Natural killer cell (primary cell): ENCODE data around the gene UROS. TPM values are rescaled to one million over a fixed set of nuclear protein-coding genes. Genes with fewer than 3 reads are reported as not detected.

Source experiments
- ATAC-seq, 3 donors: fragments of 150-1000 bp in 2 of 3; fragments of 200-7000 bp in 1 of 3; cut with Tn5 transposase; 1 replicate in 1 of 3; 2 replicates in 2 of 3; pipeline ENCODE4 v1.10.0; 2021; ENCODE audit warnings: mild to moderate bottlenecking in 2 of 3, moderate library complexity in 2 of 3
- DNase-seq, 2 donors: peaks; one replicate each; pipeline versions ENCODE4 v3.0.0 to v3.0.0-alpha.2; 2013 to 2021; ENCODE audit warnings: mixed read lengths in 1 of 2
- H3K27ac ChIP-seq: one replicate; pipeline ENCODE4 v1.5.1; 2013; ENCODE audit warnings: mild to moderate bottlenecking, low read length
- H3K27me3 ChIP-seq: one replicate; pipeline ENCODE4 v1.6.1; 2013; ENCODE audit warnings: low read length; ENCODE audit not compliant: control insufficient read depth, insufficient read depth
- H3K36me3 ChIP-seq: one replicate; pipeline ENCODE4 v1.6.1; 2013; ENCODE audit warnings: low read length; ENCODE audit not compliant: control insufficient read depth, insufficient read depth
- H3K4me1 ChIP-seq: one replicate; pipeline ENCODE4 v1.6.1; 2013; ENCODE audit warnings: low read length; ENCODE audit not compliant: control insufficient read depth, insufficient read depth
- H3K4me3 ChIP-seq: one replicate; pipeline ENCODE4 v1.5.1; 2013; ENCODE audit warnings: low read length
- H3K9me3 ChIP-seq: one replicate; pipeline ENCODE4 v1.6.1; 2013; ENCODE audit warnings: low read length; ENCODE audit not compliant: control insufficient read depth, insufficient read depth
- H3K27ac Mint-ChIP-seq, 2 donors: one replicate each; pipeline ENCODE4 v1.8.0; 2022; ENCODE audit warnings: mild to moderate bottlenecking in 2 of 2, mixed read lengths in 2 of 2, moderate library complexity in 1 of 2
- H3K27me3 Mint-ChIP-seq, 2 donors: one replicate each; pipeline ENCODE4 v1.8.0; 2022; ENCODE audit warnings: low read depth in 2 of 2, mixed read lengths in 2 of 2
- H3K36me3 Mint-ChIP-seq: one replicate; pipeline ENCODE4 v1.8.0; 2022; ENCODE audit warnings: mixed read lengths
- H3K4me1 Mint-ChIP-seq, 2 donors: one replicate each; pipeline ENCODE4 v1.8.0; 2022; ENCODE audit warnings: mixed read lengths in 2 of 2
- H3K4me3 Mint-ChIP-seq: one replicate; pipeline ENCODE4 v1.8.0; 2022; ENCODE audit warnings: mild to moderate bottlenecking, moderate library complexity, mixed read lengths
- H3K9me3 Mint-ChIP-seq, 2 donors: one replicate each; pipeline ENCODE4 v1.8.0; 2022; ENCODE audit warnings: mixed read lengths in 2 of 2
- WGBS: methylation state at CpG from one replicate; pipeline ENCODE4 v1.1.7; 2013; ENCODE audit warnings: missing lambda C conversion rate; ENCODE audit not compliant: insufficient coverage; 5-methylcytosine and 5-hydroxymethylcytosine counted together
- intact Hi-C: fragments of 100-400 bp; cut with micrococcal nuclease; formaldehyde crosslinking; loops from one replicate; pipeline ENCODE4 v1.14.2; 2022
- total RNA-seq, 4 donors: library from RNA; stranded (reverse); fragments of 120-200 nt in 1 of 4; gene quantifications; one replicate each; pipeline versions ENCODE4 v1.2.3 to v1.2.4, GENCODE V29; 2013 to 2022
- TF ChIP-seq, protein P1 (sequence below): fragments of 200-600 bp; IDR thresholded peaks from one replicate; pipeline ENCODE4 v1.8.0; 2022; ENCODE audit warnings: antibody characterized with exemption

UROS gene
- total RNA-seq = 10 to 100 TPM; 29.1 to 42.5 (median 35.2) TPM
- total RNA-seq (2013) = 56.0 TPM

DNA sequence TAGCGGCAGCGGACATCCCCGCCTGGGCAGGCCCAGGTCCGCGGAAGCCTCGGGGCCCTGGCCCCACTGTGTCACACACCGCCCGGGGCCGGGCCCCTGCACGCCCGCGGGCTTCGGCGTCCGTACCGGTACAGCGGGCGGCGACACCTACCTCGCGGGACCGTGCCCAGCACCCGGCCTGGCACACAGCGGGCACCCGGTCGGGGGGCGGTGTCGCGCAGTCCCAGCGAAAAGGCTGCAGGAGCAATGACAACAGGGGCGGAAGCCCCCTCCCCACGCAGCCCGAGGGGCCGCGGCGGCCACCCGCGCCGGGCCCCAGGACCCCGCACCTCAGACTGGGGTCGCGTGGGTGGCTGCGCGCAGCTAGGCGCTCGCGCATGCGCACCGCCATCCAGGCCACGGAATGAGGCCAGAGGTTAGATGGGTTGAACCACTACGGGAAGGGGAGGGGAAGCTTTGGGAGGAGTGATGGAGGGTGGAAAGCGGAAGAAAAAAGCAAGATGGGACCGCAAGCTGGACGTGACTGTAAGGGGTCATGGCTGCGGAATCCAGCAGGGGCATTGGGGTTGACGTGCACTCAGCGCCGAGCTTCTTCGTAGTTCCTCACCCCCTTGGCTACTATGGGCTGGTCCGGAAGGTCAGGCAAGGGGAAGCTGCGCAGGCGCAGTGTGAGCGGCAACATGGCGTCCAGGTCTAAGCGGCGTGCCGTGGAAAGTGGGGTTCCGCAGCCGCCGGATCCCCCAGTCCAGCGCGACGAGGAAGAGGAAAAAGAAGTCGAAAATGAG, at the start of gene UROS, which contains the start of gene BCCIP:
TSS of gene UROS (minus strand) at position 381 of the 785 bp plus-strand sequence. CDS start 6,759 bp downstream, outside the sequence.
TSS of gene BCCIP (plus strand) at position 669 of the 785 bp plus-strand sequence. CDS start at position 681, 12 bp downstream.
- Mint-ChIP-seq H3K27me3 (no peaks in the 10 kb centered on the region), H3K27ac (no peak within 1 kb of the TSS), H3K4me3 (peak within 1 kb of the TSS; percentile 76), H3K4me1 (peaks cover 11 to 29% of the 10 kb centered on the region in 2 donors), H3K9me3 (no peaks in the 10 kb centered on the region), H3K36me3 (no peaks in the 10 kb centered on the region)
- DNase-seq (peak; percentile 91 to 98), ATAC-seq (peak; percentile 85 to 93 (median 87))
- H3K36me3 ChIP-seq = peaks cover 12% of the 10 kb centered on the region
- intact Hi-C loops = loop anchor here (1.0 kb wide), 1 partner anchor 104 kb away; the partner anchor contains the start of gene EDRF1
- under 1% methylated on average over 74 of the region's 74 CpGs for WGBS
- TF ChIP-seq, protein P1, sequence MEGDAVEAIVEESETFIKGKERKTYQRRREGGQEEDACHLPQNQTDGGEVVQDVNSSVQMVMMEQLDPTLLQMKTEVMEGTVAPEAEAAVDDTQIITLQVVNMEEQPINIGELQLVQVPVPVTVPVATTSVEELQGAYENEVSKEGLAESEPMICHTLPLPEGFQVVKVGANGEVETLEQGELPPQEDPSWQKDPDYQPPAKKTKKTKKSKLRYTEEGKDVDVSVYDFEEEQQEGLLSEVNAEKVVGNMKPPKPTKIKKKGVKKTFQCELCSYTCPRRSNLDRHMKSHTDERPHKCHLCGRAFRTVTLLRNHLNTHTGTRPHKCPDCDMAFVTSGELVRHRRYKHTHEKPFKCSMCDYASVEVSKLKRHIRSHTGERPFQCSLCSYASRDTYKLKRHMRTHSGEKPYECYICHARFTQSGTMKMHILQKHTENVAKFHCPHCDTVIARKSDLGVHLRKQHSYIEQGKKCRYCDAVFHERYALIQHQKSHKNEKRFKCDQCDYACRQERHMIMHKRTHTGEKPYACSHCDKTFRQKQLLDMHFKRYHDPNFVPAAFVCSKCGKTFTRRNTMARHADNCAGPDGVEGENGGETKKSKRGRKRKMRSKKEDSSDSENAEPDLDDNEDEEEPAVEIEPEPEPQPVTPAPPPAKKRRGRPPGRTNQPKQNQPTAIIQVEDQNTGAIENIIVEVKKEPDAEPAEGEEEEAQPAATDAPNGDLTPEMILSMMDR = no peak
- H3K27ac ChIP-seq = peak within 1 kb of the TSS; percentile 95
- H3K9me3 ChIP-seq = no peaks in the 10 kb centered on the region
- H3K4me3 ChIP-seq = peak within 1 kb of the TSS; percentile 92
- no peaks in the 10 kb centered on the region for H3K27me3 ChIP-seq
- H3K4me1 ChIP-seq = peaks cover 29% of the 10 kb centered on the region

DNA sequence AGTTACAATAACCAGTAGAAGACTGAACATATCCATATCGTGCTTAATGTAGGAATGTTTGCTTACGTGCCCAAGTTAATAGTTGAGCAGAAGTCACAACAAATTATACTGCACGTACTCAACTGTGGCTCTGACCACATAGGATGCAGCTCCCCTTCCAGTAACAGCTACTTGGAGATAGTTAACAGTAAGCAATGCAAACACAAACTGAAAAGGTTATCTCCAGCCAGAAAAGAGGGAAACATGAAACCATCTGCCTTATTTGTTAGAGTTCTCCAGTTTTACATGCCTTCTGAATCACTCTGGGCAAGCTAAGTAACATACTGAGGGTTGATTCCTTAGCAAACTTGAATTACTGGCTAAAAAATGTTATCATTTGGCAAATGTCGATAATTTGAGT, 48.3 kb upstream of the UROS start:
- no peak overlapping the region for H3K4me3 ChIP-seq
- peaks cover 3% of the 10 kb centered on the region for H3K9me3 ChIP-seq
- Mint-ChIP-seq H3K36me3 (peaks cover 5% of the 10 kb centered on the region), H3K27me3 (no peaks in the 10 kb centered on the region), H3K9me3 (no peaks in the 10 kb centered on the region), H3K4me1 (no peaks in the 10 kb centered on the region), H3K4me3 (no peak overlapping the region), H3K27ac (no peak overlapping the region)
- TF ChIP-seq, protein P1 = no peak
- H3K36me3 ChIP-seq = peaks cover 5% of the 10 kb centered on the region
- intact Hi-C loops = no loop called here
- H3K4me1 ChIP-seq = no peaks in the 10 kb centered on the region
- H3K27ac ChIP-seq = no peak overlapping the region
- ATAC-seq = no peak
- no peaks in the 10 kb centered on the region for H3K27me3 ChIP-seq
- 95% methylated on average over 3 of the region's 4 CpGs for WGBS
- no peak for DNase-seq

DNA sequence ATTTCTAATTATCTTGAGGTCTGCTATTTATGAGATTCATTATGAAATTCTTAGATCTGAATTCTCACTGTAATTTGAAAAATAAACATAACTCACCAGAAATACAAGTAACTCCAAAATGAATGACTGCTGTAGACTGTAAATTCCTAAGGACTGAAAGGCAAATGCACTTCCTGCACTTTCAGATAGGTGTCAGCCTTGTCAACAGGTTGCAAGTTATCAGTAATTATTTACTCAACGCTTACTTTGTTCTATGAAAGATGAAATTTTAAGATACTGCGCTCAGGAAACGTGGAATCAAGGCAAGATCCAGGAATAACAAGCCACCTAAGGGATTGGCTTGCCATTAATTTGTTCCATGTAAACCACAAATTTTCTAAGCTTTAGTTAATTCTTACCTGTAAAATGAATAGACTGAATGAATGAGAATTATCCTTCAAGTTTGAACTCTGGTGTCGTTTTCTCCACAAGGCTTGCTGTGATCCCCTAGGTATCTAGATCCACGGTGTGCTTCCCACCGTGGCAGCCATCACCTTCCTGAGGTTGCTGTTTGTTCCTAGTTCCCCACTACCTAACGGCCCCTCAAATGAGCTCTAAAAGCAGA, 45.4 kb upstream of the UROS start:
- H3K9me3 ChIP-seq = no peaks in the 10 kb centered on the region
- 67% methylated on average over 6 of the region's 7 CpGs for WGBS
- peak in 1 of 3 donors; percentile 67 for ATAC-seq
- DNase-seq = peak in 1 of 2 donors; percentile 55
- H3K27me3 ChIP-seq = no peaks in the 10 kb centered on the region
- intact Hi-C loops = loop anchor here (2.0 to 5.0 kb wide), 2 partner anchors 636 to 879 kb away; no protein-coding TSS in a partner anchor
- no peak overlapping the region for H3K27ac ChIP-seq
- TF ChIP-seq, protein P1 = peak; percentile 76
- H3K36me3 ChIP-seq = peaks cover 10% of the 10 kb centered on the region
- no peaks in the 10 kb centered on the region for H3K4me1 ChIP-seq
- no peak overlapping the region for H3K4me3 Mint-ChIP-seq
- no peak overlapping the region for H3K27ac Mint-ChIP-seq
- no peaks in the 10 kb centered on the region for H3K4me1 Mint-ChIP-seq
- no peak overlapping the region for H3K4me3 ChIP-seq
- H3K9me3 Mint-ChIP-seq = no peaks in the 10 kb centered on the region
- no peaks in the 10 kb centered on the region for H3K27me3 Mint-ChIP-seq
- H3K36me3 Mint-ChIP-seq = no peaks in the 10 kb centered on the region
